Muscle of leg (tissue), 11 donors: ENCODE data around the gene LPP. TPM values are rescaled to one million over a fixed set of nuclear protein-coding genes. Genes with fewer than 3 reads are reported as not detected.

ENCODE experiments used
- DNase-seq: peaks from one replicate; pipeline ENCODE4 v3.0.0; 2013
- H3K27ac ChIP-seq: one replicate; pipeline ENCODE4 v1.5.1; 2013; ENCODE audit warnings: mild to moderate bottlenecking, low read length, control low read depth
- H3K27me3 ChIP-seq: one replicate; pipeline ENCODE4 v1.6.1; 2013; ENCODE audit warnings: low read length; ENCODE audit not compliant: control insufficient read depth, insufficient read depth
- H3K36me3 ChIP-seq: one replicate; pipeline ENCODE4 v1.6.1; 2013; ENCODE audit warnings: low read length; ENCODE audit not compliant: control insufficient read depth, insufficient read depth
- H3K4me1 ChIP-seq: one replicate; pipeline ENCODE4 v1.6.1; 2013; ENCODE audit warnings: low read length; ENCODE audit not compliant: control insufficient read depth, insufficient read depth
- H3K4me3 ChIP-seq: one replicate; pipeline ENCODE4 v1.5.1; 2013; ENCODE audit warnings: low read length, control low read depth
- H3K9me3 ChIP-seq: replicated peaks from 2 replicates; pipeline ENCODE4 v1.6.1; 2013; ENCODE audit warnings: low read depth, low read length; ENCODE audit not compliant: control insufficient read depth
- WGBS: methylation state at CpG from one replicate; pipeline ENCODE4 v1.1.5; 2013; ENCODE audit warnings: missing lambda C conversion rate; ENCODE audit not compliant: insufficient coverage; 5-methylcytosine and 5-hydroxymethylcytosine counted together
- polyA plus RNA-seq, 8 donors: library from polyadenylated mRNA; unstranded; fragments of 120-200 nt; gene quantifications; one replicate each; pipeline versions ENCODE4 v1.2.1 to v1.2.3, GENCODE V29; 2013; ENCODE audit warnings: inconsistent platforms in 1 of 8, low replicate concordance in 1 of 8; ENCODE audit not compliant: insufficient read length in 8 of 8, insufficient read depth in 1 of 8
- total RNA-seq: library from RNA; stranded (reverse); fragments of 120-200 nt; gene quantifications from one replicate; pipeline ENCODE4 v1.2.4, GENCODE V29; 2013

Gene LPP
- total and polyA plus RNA-seq, 9 donors: 8.9 to 24.3 (median 13.5) TPM

DNA sequence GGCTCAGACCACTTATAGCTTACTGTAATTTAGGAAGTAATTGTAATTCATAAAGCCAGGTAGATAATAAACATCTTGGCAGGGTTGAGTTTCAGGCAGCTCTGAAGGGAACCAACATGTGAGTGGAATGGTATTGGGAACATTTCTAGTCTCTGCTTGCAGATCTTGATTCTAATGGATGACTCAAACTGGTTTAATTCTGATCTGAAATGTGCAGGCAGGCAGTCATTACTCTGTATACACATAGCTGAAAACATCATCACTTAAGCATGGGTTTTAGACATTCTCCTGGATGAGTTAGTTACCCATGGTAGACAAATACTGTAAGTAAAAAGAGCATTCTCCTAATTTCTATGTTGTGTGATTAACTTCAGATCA, 700.8 kb downstream of the LPP start:
- DNase-seq: no peak
- Histone ChIP-seq H3K4me3 (no peak overlapping the region), H3K4me1 (peaks cover 4% of the 10 kb centered on the region), H3K36me3 (no peaks in the 10 kb centered on the region), H3K9me3 (no peaks in the 10 kb centered on the region), H3K27ac (no peak overlapping the region), H3K27me3 (no peaks in the 10 kb centered on the region)

- Histone ChIP-seq H3K9me3 (no peaks in the 10 kb centered on the region), H3K27ac (no peak overlapping the region), H3K27me3 (no peaks in the 10 kb centered on the region), H3K36me3 (no peaks in the 10 kb centered on the region), H3K4me1 (peaks cover 4% of the 10 kb centered on the region), H3K4me3 (no peak overlapping the region)
- peak; percentile 23 for DNase-seq
- WGBS: no CpG with 5 or more reads among the region's 3 CpGs
These were observed 701.7 kb downstream of the LPP start for GRCh38 chr3:188855675-188856074.

DNA sequence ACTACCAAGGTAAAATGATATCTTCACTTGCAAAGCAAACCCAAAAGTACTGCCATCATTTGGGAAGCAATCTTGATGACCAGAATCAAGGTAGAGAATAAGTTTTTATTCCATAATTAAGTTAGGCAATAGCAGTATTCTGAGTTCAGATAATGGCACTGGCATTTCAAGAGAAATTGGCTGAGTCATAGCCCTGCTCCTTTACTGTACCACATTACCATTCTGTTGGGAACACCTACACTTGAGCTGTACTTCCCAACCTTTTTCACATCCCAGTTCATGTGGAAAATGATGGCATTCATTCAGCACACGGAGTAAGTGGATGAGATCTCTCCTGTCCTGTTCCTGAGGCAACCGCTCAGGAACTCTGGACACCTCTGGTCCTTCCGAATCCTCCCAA, 706.2 kb downstream of the LPP start:
- no peaks in the 10 kb centered on the region for H3K4me1 ChIP-seq
- no peak overlapping the region for H3K27ac ChIP-seq
- no peak overlapping the region for H3K4me3 ChIP-seq
- H3K27me3 ChIP-seq: no peaks in the 10 kb centered on the region
- no peaks in the 10 kb centered on the region for H3K9me3 ChIP-seq
- WGBS: 92% methylated on average over 3 of the region's 3 CpGs
- DNase-seq: no peak
- no peaks in the 10 kb centered on the region for H3K36me3 ChIP-seq

GRCh38 chr3:188861842-188862744, 708.1 kb downstream of the LPP start:
- H3K27me3 ChIP-seq: no peaks in the 10 kb centered on the region
- H3K9me3 ChIP-seq: no peaks in the 10 kb centered on the region
- 80% methylated on average over 1 of the region's 5 CpGs for WGBS
- H3K27ac ChIP-seq: no peak overlapping the region
- no peak overlapping the region for H3K4me3 ChIP-seq
- peaks cover 8% of the 10 kb centered on the region for H3K36me3 ChIP-seq
- no peaks in the 10 kb centered on the region for H3K4me1 ChIP-seq
- peak; percentile 54 for DNase-seq

DNA sequence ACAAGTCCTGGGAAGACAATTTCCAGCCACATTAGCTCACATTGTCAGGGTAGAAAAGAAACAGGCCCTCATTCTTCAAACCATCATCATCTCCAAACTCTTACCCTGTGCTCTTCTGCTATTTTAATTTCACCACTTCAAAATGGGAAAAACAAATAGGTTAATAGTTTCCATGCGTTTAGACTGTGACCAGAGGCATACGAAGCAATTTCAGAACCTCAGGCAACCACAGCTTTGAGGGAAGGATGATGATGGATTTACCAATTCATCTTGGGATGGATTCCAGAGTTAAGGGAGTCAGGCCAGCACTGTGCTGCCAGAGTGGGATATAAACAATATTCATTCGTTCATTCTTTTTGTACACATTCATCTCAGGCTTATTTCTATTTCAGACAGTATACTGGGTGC, 710.0 kb downstream of the LPP start:
- Histone ChIP-seq H3K9me3 (no peaks in the 10 kb centered on the region), H3K4me1 (no peaks in the 10 kb centered on the region), H3K27ac (no peak overlapping the region), H3K27me3 (no peaks in the 10 kb centered on the region), H3K36me3 (peaks cover 11% of the 10 kb centered on the region), H3K4me3 (no peak overlapping the region)
- peak; percentile 87 for DNase-seq
- no CpG with 5 or more reads among the region's 3 CpGs for WGBS

DNA sequence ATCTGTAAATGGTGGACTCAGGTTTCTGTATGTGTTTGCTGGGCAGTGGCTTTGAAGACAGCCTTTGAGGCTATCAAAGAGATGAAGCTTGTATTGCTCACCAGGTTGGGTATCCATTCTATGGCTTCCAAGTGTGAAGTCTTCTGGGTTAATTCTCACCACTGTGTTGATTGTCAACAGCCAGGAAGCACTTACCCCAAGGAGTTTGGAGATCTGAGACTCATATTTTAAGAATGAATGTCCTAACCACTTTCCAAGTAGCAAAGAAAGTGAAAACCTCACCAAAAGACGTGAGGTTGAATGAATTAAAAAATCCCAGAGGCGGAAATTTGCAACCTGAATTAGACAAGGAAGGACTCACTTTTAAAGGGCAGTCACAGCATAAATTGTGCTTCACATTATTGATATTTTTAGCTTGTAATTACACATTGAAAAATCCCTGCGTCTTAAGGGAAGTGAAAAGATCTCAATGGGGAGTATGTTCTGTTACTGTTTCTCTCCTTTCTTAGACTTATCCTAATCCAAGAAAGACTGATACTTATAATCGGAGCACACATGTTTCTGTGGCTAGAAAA, 713.8 kb downstream of the LPP start:
- peaks cover 17% of the 10 kb centered on the region for H3K36me3 ChIP-seq
- H3K4me1 ChIP-seq: no peaks in the 10 kb centered on the region
- H3K9me3 ChIP-seq: no peaks in the 10 kb centered on the region
- DNase-seq: no peak
- H3K4me3 ChIP-seq: no peak overlapping the region
- no peaks in the 10 kb centered on the region for H3K27me3 ChIP-seq
- WGBS: no CpG with 5 or more reads among the region's 4 CpGs
- no peak overlapping the region for H3K27ac ChIP-seq

DNA sequence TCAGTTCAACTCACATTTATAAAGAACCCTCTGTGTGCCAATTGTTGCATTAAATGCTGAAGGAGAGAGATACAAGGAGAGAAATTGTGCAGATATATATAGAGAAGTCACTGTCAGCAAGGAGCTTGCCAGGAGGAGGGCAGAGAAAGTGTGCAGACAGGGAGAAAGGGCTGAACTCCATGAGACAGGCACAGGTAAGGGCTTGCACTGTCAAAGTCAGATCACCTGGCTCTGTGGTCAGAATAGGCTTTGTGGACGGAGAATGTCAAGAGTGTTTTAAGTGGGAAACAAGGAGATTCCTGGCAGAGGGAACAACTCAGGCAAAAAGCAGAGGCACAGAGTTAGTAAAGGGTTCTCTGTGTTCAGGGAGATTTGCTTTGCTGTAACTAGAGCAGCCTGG, 714.8 kb downstream of the LPP start:
- no peaks in the 10 kb centered on the region for H3K27me3 ChIP-seq
- WGBS: 92% methylated on average over 1 of the region's 1 CpG
- H3K4me3 ChIP-seq: no peak overlapping the region
- DNase-seq: no peak
- H3K36me3 ChIP-seq: peaks cover 23% of the 10 kb centered on the region
- no peak overlapping the region for H3K27ac ChIP-seq
- H3K4me1 ChIP-seq: no peaks in the 10 kb centered on the region
- H3K9me3 ChIP-seq: no peaks in the 10 kb centered on the region

- no peaks in the 10 kb centered on the region for H3K27me3 ChIP-seq
- peaks cover 29% of the 10 kb centered on the region for H3K36me3 ChIP-seq
- no peaks in the 10 kb centered on the region for H3K4me1 ChIP-seq
- H3K27ac ChIP-seq: no peak overlapping the region
- no peak overlapping the region for H3K4me3 ChIP-seq
- no peak for DNase-seq
- H3K9me3 ChIP-seq: no peaks in the 10 kb centered on the region
- 88% methylated on average over 2 of the region's 3 CpGs for WGBS
These were observed 715.7 kb downstream of the LPP start for GRCh38 chr3:188869628-188870027.

- Histone ChIP-seq H3K36me3 (peaks cover 30% of the 10 kb centered on the region), H3K4me1 (no peaks in the 10 kb centered on the region), H3K27ac (no peak overlapping the region), H3K9me3 (no peaks in the 10 kb centered on the region), H3K27me3 (no peaks in the 10 kb centered on the region), H3K4me3 (no peak overlapping the region)
- no peak for DNase-seq
- WGBS: 94% methylated on average over 5 of the region's 8 CpGs
These were observed 716.5 kb downstream of the LPP start for GRCh38 chr3:188870431-188870830.

DNA sequence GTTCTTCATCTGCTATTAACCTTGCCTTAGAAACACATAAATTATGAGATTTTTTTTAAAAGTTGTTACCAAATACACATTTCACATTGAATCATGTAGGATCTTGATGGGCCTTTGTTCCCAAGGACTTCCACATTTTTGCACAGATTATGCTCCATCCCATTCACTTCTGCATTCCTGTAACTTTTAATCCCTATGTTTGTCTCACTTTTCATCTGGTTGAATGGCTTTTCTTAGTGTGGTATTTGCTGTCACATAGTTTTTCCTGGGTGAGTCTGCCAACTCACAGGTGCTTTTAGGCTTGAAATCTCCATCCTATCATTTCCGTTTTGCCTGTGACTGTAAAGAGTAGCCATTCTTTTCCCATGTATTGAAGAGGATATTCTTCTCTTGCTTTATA, 720.6 kb downstream of the LPP start:
- Histone ChIP-seq H3K27ac (no peak overlapping the region), H3K36me3 (peaks cover 18% of the 10 kb centered on the region), H3K9me3 (no peaks in the 10 kb centered on the region), H3K4me3 (no peak overlapping the region), H3K27me3 (no peaks in the 10 kb centered on the region), H3K4me1 (no peaks in the 10 kb centered on the region)
- DNase-seq: no peak
- no CpG with 5 or more reads among the region's 1 CpG for WGBS
